ENCODE data around the gene RFX5.

The RFX5 gene

GRCh38 chr1:151315565-151316235 lies 31.4 kb downstream of the RFX5 start:
- no peak for DNase-seq

GRCh38 chr1:151314137-151314875 lies 32.7 kb downstream of the RFX5 start:
- no peak for DNase-seq

GRCh38 chr1:151313501-151313900 lies 33.6 kb downstream of the RFX5 start:
- no peak for DNase-seq

GRCh38 chr1:151312826-151313225 lies 34.2 kb downstream of the RFX5 start:
- DNase-seq, result no peak

- no peak for DNase-seq
Measured at GRCh38 chr1:151312411-151312810, 34.6 kb downstream of the RFX5 start.

GRCh38 chr1:151311589-151312331 lies 35.3 kb downstream of the RFX5 start:
- DNase-seq, result peak; percentile 90

- no peak for DNase-seq
Measured at GRCh38 chr1:151311011-151311410, 36.0 kb downstream of the RFX5 start.

GRCh38 chr1:151309811-151310323 lies 37.2 kb downstream of the RFX5 start:
- DNase-seq, result no peak

- DNase-seq, result no peak
Measured at GRCh38 chr1:151294742-151295462, 52.1 kb downstream of the RFX5 start.

GRCh38 chr1:151293093-151293492 lies 54.0 kb downstream of the RFX5 start:
- DNase-seq, result no peak

- no peak for DNase-seq
Measured at GRCh38 chr1:151292207-151293030, 54.6 kb downstream of the RFX5 start.

GRCh38 chr1:151290709-151291303 lies 56.2 kb downstream of the RFX5 start:
- DNase-seq, result no peak
